ENCODE results near the gene AMMECR1L.

DNA sequence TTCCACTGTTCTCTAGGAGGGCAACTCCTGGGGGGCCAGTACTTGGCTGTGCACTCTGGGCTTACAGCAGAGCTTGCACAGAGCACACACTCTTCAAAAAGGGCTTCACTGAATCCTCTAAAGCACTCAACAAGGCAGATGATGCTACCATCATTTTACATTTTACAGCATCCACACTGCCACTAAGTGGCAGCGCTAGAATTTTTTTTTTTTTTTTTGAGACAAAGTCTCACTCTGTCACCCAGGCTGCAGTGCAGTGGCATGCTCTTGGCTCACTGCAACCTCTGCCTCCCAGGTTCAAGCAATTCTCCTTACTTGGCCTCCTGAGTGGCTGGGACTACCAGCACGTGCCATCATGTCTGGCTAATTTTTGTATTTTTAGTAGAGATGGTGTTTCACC is 8.6 kb downstream of the AMMECR1L start:
- TF ChIP-seq CTCF (conservative IDR thresholded peaks at IDR 0.05; ENCODE audit: low read length) (0 out of 2 replicates have a peak, but pooled peaks have one; percentile 30), EZH2phosphoT487 (IDR thresholded peaks at IDR 0.05; ENCODE audit: borderline replicate concordance, low read depth, low read length) (no peak)
